ENCODE measurements around the gene RNF114.
A peak's percentile ranks its signal among the peaks of the same experiment; 100 is the strongest.
"Not testable (repeated sequence)": the region's sequence is repeated elsewhere in the genome, so short reads cannot be mapped to it uniquely, and the experiment has no call there.

The RNF114 gene

DNA sequence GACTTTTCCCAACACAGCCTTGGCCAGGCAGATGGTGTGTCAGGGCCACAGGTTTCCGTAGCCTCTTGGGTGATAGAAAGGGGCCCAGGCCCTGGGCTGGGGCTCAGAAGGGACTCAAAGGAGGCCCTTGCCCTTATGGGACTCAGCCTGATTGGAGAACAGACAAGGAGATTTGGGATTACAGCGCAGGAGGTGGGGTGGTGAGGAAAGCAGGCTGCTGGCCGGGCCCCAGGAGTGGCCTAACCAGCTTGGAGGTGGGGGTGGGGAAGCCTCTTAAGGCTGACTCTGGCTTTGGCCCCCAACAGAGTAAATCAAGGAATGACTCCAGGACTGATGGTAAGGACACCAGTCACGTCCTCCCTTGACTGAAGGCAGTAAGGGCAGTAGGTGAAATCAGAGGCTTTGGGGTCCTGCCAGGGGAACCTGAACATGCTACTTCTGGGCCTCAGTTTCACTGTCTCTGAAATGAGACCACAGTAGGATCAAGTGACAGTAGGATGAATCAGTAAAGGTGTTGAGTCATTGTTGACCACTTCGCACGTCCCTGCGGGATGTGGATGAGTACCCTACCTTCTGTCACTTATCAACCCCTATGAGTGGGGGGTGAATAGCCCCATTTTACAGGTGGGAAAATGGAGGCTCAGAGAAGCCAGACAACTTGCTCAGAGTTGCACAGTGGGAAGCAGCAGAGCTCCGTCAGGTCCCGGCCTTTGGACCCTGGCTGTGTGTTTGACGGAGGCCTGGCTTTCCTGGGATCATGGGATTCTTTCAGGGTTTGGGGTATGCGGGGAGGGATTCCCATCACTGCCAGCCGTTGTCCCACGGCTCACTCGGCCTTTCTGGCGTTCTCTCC, 51.0 kb downstream of the RNF114 start:
- DNase-seq: no peak

DNA sequence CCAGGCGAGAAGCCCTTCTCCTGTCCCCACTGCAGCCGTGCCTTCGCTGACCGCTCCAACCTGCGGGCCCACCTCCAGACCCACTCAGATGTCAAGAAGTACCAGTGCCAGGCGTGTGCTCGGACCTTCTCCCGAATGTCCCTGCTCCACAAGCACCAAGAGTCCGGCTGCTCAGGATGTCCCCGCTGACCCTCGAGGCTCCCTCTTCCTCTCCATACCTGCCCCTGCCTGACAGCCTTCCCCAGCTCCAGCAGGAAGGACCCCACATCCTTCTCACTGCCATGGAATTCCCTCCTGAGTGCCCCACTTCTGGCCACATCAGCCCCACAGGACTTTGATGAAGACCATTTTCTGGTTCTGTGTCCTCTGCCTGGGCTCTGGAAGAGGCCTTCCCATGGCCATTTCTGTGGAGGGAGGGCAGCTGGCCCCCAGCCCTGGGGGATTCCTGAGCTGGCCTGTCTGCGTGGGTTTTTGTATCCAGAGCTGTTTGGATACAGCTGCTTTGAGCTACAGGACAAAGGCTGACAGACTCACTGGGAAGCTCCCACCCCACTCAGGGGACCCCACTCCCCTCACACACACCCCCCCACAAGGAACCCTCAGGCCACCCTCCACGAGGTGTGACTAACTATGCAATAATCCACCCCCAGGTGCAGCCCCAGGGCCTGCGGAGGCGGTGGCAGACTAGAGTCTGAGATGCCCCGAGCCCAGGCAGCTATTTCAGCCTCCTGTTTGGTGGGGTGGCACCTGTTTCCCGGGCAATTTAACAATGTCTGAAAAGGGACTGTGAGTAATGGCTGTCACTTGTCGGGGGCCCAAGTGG, 51.9 kb downstream of the RNF114 start:
- DNase-seq: no peak

DNA sequence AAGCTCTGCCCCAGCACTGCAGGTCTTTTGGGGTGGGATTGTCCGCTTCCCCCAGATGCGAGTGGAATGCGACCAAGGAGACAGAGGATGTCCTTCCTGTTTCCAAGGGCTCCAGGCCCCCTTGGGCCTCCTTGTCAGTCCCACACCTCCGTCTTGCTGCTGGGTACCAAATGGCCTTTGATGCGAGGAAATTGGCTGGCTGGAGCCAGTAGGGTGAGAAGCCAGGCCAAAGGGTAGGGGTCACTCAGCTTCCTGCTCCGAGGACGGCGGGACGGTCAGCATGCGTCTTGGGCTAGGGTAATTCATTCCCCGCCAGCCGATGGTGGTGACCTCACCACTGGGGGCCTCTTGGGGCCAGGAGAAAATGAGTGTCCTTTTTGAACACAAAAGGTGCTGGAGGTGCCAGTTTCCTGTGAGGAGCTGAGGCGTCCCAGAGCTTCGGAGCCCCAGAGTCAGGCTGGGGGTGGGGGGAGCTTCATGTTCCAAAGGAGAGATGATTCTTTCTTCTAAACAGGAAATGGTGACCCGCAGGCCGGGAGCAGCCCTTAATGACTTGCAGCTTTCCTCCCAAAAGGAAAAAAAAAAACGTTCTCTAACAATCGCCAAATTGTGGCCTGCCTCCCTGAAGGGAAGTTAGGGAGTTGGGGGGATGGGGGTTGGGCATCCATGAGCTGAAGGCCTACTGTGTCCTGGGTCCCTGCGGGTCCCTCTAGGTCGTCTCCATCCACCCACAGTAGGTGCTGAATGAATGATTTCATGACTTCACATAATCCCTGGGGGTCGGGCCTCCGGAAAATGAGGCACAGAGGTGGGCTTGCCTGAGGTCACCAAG, 53.3 kb downstream of the RNF114 start:
- no peak for DNase-seq

DNA sequence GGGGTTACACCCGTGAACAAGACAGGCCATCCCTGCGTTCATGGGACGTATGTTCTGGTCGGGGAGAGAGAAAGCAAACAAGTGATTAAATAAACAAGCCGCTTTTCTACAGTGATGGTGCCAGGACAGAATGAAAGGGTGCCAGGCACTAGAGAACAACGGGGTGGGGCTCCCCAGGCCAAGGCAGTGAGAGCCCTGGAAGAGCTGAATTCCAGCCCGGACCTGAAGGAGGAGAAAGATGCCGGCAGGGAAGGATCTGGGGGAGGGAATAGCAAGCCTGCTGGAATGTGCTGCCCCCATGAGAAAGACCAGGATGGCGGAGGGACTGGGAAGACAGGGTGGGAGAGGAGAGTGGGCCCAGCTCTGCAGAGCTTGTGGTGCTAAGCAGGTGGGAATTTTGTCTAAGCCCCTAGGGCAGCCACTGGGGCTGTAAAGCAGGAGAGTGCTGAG, 54.1 kb downstream of the RNF114 start:
- no peak for DNase-seq

DNA sequence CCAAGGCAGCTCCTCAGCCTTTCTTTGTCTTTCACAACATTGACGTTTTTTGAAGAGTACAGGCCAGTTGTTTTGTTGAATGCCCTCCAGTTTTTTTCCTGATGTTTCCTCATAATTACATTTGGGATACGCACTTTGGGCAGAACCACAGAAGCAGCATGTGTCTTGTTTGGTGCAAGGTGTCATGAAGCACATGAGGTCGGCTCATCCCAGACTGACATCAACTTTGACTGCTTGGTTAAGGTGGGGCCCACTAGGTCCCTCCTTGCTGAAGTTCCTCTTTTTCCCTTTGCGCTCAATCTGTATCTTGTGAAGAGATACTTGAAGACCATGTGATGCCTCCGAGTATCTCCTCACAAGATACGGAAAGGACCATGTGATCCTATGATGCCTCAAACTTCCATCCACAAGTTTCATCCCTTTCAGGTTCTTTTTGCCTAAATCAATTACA, 57.1 kb downstream of the RNF114 start:
- DNase-seq: no peak

DNA sequence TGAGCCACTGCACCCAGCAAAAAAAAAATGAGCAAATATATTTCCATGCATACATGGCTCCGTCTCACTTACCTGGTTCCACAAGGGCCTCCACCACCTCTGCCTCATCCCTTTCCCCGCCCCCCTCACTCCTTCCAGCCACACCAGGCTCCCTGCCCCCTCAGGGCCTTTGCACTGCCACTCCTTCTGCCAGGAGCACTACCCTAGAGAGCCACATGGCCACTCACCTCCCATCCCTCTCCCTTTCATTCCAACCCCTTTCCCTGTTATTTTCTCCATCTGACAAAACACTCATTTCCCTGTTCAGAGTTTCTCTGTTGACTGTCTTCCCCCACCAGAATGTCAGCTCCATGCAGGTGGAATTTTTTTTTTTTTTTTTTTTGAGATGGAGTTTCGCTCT, 59.4 kb downstream of the RNF114 start:
- DNase-seq: no peak

DNA sequence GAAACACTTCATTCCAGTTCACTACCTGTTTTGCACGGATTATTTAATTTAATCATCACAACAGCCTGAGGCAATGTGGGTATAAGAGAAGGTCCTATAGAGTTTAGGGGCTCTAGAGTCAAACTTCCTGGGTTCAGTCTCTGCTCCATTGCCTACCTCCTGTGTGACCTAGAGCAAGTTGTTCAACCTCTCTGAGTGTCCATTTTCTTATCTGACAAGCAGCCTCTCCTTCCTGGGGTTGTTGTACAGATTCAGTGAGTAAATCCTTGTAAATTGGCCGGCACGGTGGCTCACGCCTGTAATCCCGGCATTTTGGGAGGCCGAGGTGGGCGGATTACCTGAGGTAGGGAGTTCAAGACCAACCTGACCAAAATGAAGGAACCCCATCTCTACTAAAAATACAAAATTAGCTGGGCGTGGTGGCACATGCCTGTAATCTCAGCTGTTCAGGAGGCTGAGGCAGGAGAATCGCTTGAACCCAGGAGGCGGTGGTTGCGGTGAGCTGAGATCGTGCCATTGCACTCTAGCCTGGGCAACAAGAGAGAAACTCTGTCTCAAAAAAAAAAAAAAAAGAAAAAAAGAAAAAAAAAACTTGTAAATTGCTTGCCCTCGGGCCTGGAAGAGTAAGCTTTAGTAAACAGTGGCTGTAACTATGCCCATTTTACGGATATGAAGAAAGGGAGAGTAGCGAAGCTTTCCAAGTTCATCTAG, 62.4 kb downstream of the RNF114 start:
- not testable (repeated sequence) for DNase-seq

DNA sequence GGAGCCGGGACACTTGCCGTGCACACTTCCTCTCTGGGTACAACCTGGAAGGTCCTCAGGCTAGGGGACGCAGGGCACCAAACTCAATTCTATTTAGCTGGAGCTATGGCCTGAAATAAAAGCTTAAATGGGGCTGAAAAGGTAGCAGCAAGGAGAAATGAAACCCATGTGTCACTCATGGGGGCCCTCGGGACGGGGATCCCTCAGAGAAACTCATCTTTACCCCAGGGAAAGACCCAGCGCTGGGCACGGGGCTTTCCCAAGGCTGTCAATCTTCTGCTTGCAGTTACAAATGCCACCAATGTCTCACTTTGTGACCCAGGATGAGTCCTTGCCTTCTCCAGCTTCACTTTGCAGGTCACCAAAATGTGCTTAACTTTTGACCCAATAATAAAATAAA, 63.1 kb downstream of the RNF114 start:
- peak; percentile 37 to 47 for DNase-seq

DNA sequence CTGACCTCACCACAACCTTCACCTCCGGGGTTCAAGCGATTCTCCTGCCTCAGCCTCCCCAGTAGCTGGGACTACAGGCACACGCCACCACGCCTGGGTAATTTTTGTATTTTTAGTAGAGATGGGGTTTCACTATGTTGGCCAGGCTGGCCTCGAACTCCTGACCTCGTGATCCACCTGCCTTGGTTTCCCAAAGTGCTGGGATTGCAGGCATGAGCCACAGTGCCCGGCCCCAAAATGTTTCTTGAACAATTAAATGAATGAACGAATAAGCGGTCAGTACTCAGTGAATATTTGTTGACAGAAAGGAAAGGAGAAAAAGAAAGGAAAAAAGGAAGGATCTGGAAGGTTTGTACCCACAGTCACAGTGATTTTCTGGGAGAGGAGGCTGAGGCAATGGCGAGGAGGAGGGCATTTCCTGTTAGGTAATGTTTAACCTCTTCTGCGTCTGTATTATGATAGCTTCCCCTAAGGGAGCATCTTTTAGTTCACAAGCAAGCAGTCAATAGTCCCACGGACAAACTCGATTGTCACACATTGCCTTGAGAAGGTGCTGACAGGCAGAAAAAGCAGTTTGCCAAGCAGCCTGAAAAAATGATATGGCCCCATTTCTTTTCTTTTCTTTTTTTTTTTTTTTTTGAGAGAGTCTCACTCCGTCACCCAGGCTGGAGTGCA, 64.5 kb downstream of the RNF114 start:
- not testable (repeated sequence) for DNase-seq

DNA sequence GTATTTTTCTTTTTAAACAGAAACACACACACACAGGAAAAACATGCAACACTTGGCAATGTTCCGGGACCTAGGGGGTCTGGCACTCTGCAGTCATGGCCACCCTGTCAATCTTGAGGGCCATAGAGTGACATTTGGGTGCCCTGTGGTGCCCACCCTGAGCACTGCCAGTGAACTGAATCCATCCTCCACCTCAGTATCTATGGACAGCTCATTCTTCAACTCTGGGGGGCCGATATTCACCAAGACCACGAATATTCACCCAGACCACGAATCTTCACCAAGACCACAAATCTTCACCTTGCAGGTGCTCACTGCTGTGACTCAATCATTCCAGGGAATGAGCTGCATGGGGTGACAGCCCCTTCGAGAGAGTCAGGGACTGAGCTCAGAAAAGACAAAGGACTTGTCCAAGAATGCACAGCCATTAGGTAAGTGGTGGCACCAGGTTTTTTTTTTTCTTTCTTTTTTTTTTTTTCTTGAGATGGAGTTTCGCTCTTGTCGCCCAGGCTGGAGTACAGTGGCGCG, 65.7 kb downstream of the RNF114 start:
- DNase-seq: no peak

DNA sequence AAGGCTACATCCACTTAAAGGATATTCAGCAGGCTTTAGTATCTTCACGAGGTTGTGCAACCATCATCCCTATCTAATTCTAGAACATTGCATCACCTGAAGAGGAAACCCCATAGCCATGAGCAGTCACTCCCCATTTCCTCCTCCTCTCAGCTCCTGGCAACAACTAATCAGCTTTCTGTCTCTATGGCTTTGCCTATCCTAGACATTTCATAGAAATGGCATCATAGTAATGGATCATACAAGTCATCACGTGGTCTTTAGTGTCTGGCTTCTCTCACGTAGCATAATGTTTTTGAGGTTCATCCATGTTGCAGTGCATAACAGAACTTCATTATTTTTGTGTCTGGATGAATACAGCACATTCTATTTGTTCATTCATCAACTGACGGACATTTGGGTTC, 67.1 kb downstream of the RNF114 start:
- DNase-seq: no peak

Data from activated CD4-positive, alpha-beta T cell treated with anti-CD3 and anti-CD28 coated beads, Interleukin-2, amount 50 U/mL, for 48 hours (primary cell).